GM06990 (cell line): Measurements from ENCODE around the gene GCC1.

ENCODE experiments used
- DNase-seq: peaks from one replicate; pipeline ENCODE4 v3.0.0-alpha.2; 2011; ENCODE audit not compliant: insufficient read length; ENCODE audit errors: extremely low read depth
- H3K27me3 ChIP-seq: replicated peaks from 2 replicates; pipeline ENCODE4 v1.6.0; 2011; ENCODE audit warnings: low read length; ENCODE audit not compliant: control insufficient read depth, insufficient read depth
- H3K36me3 ChIP-seq: 2 replicates; pipeline ENCODE4 v1.5.1; 2011; ENCODE audit warnings: low read length; ENCODE audit not compliant: control insufficient read depth, insufficient read depth
- H3K4me3 ChIP-seq: replicated peaks from 2 replicates; pipeline ENCODE4 v1.5.1; 2011; ENCODE audit warnings: low read depth, mild to moderate bottlenecking, control low read depth, low read length
- TF ChIP-seq, protein P1 (sequence below): IDR thresholded peaks from 2 replicates; pipeline ENCODE4 v1.5.1; 2011; ENCODE audit warnings: low read length, control low read depth, mild to moderate bottlenecking, inconsistent platforms; ENCODE audit not compliant: insufficient read depth, poor library complexity, severe bottlenecking

Gene GCC1

DNA sequence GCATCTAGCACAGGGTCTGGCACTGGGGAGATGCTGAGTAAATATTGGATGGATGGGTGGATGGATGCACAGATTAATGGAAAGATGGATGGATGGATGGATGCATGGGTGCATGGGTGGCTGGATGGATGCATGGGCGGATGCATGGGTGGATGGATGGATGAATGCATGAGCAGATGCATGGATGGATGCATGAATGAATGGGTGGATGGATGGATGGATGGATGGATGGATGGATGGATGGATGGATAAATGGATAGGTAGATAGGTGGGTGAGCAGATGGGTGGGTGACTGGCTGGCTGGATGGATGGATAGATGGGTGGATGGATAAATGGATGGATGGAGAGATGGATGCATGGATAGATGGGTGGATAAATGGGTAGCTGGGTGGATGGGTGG is 26.9 kb upstream of the GCC1 start:
- peaks cover 4% of the 10 kb centered on the region; the same call in 1 of the 2 replicates for H3K27me3 ChIP-seq
- H3K36me3 ChIP-seq, result no peaks in the 10 kb centered on the region
- no peak for DNase-seq
- no peak overlapping the region for H3K4me3 ChIP-seq
- TF ChIP-seq, protein P1, sequence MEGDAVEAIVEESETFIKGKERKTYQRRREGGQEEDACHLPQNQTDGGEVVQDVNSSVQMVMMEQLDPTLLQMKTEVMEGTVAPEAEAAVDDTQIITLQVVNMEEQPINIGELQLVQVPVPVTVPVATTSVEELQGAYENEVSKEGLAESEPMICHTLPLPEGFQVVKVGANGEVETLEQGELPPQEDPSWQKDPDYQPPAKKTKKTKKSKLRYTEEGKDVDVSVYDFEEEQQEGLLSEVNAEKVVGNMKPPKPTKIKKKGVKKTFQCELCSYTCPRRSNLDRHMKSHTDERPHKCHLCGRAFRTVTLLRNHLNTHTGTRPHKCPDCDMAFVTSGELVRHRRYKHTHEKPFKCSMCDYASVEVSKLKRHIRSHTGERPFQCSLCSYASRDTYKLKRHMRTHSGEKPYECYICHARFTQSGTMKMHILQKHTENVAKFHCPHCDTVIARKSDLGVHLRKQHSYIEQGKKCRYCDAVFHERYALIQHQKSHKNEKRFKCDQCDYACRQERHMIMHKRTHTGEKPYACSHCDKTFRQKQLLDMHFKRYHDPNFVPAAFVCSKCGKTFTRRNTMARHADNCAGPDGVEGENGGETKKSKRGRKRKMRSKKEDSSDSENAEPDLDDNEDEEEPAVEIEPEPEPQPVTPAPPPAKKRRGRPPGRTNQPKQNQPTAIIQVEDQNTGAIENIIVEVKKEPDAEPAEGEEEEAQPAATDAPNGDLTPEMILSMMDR, result no peak

DNA sequence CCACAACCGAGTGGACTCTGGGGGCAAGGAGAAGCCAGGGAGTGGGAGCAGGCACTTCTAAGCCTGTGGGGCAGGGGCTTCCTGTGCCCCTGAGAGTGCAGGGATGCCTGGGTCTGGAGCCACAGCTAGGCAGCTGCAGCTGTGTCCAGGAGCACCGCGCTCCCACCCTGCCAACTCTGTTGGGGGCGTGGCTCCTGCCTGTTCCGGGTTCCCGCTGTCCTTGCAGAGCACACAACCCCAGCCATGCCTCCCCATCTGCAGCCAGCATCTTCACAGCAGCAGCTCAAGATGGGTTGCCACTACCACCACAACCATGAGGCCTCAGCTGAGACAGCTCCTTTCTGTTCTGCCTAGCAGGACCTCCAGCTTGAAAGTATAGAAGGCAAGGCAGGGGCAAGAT is 23.9 kb upstream of the GCC1 start:
- Histone ChIP-seq H3K27me3 (0 out of 2 replicates have a peak, but pooled peaks cover 1% of the 10 kb centered on the region), H3K4me3 (no peak overlapping the region), H3K36me3 (no peaks in the 10 kb centered on the region)
- no peak for DNase-seq
- TF ChIP-seq, protein P1, result no peak

DNA sequence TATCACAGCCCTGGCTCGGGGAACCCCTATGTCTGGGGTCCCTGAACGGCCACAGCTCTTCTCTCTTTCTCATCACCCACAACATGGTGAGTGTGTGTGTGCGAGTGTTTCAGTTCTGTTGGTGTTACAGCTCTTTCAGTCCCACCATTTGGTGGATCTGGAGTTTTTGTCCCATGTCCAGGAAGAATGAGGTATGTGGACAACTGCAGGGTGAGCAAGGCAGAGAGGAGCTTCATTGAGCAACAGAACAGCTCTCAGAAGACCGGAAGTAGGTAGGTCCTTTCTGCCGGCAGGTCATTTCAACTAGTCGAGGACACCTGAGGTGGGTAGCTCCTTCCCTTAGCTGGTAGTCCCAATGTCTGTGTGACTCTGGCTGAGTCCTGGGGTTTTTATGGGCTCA is 23.1 kb upstream of the GCC1 start:
- H3K4me3 ChIP-seq, result no peak overlapping the region
- no peaks in the 10 kb centered on the region for H3K36me3 ChIP-seq
- TF ChIP-seq, protein P1, result no peak
- DNase-seq, result no peak
- H3K27me3 ChIP-seq, result 0 out of 2 replicates have a peak, but pooled peaks cover 1% of the 10 kb centered on the region

DNA sequence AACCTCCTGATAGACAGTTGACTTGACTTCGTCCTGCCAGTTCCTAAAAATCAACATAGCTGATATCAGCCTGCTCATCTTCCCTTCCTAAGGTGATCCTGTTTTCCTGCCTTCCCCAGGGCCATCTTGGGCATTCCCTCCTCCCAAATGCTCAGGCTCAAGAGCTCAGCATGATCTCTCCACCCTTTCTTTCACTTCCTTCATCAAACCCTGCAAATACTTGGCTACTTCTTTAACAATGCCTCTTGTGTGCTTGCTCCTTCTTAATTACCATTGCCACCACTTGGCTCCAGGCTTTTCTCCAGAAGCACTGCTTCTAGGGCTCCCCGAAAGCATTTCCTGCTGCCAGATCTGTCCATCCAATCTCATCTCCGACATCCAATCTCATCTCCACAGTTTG is 15.5 kb upstream of the GCC1 start:
- no peaks in the 10 kb centered on the region for H3K27me3 ChIP-seq
- no peak overlapping the region for H3K4me3 ChIP-seq
- H3K36me3 ChIP-seq, result no peaks in the 10 kb centered on the region
- TF ChIP-seq, protein P1, result no peak
- DNase-seq, result no peak

DNA sequence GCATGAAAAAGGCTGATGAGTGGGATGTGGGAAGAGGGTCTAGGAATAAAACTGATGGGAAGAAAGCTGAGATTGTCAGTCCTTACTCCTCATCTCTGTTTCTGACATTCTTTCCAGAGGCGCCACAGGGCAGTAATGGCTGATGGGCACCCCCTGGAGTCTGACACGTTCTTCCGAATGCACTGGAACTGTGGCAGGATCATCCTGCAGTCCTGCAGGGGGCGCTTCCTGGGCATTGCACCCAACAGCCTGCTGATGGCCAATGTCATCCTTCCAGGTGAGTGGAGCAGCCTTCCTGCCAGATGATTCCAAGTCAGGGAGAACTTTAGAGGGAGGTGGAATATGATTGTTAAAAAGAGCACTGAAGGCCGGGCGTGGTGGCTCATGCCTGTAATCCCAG is 12.9 kb upstream of the GCC1 start:
- TF ChIP-seq, protein P1, result peak; percentile 42
- no peak for DNase-seq

DNA sequence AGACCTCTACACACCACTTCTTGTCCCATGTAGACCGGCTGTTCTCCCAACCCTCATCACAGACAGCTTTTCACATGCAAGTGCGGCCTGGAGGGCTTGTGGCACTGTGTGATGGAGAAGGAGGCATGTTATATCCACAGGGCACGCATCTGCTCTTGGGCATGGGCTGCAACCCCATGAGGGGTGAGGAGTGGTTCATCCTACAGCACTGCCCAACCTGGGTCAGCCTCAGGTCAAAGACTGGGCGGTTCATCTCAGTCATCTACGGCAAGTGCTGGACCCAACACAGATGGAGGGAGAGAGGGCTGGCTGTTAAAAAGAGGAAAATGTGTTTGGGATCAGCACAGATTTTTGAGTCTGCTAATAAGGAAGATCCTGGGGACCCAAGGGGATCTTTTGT is 10.3 kb upstream of the GCC1 start:
- DNase-seq, result no peak
- Histone ChIP-seq H3K4me3 (no peak overlapping the region), H3K27me3 (no peaks in the 10 kb centered on the region), H3K36me3 (peaks cover 6% of the 10 kb centered on the region)
- TF ChIP-seq, protein P1, result no peak

More for the DNA sequence above, 12.9 kb upstream of the GCC1 start:
- no peaks in the 10 kb centered on the region for H3K36me3 ChIP-seq
- no peak overlapping the region for H3K4me3 ChIP-seq
- no peaks in the 10 kb centered on the region for H3K27me3 ChIP-seq
